ENCODE data around the gene ABCC6.

Gene ABCC6

GRCh38 chr16:16127469-16128116 lies 95.7 kb downstream of the ABCC6 start:
- no peaks in the 10 kb centered on the region for H3K79me2 ChIP-seq (ENCODE audit: insufficient read depth, low read length)
- no peaks in the 10 kb centered on the region for H4K20me1 ChIP-seq (ENCODE audit: insufficient read depth, low read length)
- DNase-seq (peak; percentile 74), ATAC-seq (ENCODE audit: insufficient read depth, low read depth) (peak; percentile 81)
- no peaks in the 10 kb centered on the region for H3K4me1 ChIP-seq (ENCODE audit: insufficient read depth, low read length)
- H3K4me3 ChIP-seq (ENCODE audit: low read depth in 1 of 2, low read length in 2 of 2), result no peak overlapping the region
- H3K9ac ChIP-seq (ENCODE audit: low read depth, low read length), result no peak overlapping the region
- TF ChIP-seq CTCF (IDR thresholded peaks at IDR 0.05; ENCODE audit: borderline replicate concordance, extremely low read depth, low read length, poor library complexity, severe bottlenecking), result peak; percentile 86
- no peak for TF ChIP-seq EZH2 (IDR thresholded peaks at IDR 0.05; ENCODE audit: borderline replicate concordance, low read depth, low read length, severe bottlenecking)
- H3K27ac ChIP-seq (ENCODE audit: low read length), result no peak overlapping the region
- peaks cover 8% of the 10 kb centered on the region for H3K9me3 ChIP-seq (ENCODE audit: insufficient read depth, low read length, severe bottlenecking)
- no peaks in the 10 kb centered on the region for H3K27me3 ChIP-seq (ENCODE audit: insufficient read depth, low read length, poor library complexity)
- no peak overlapping the region for H2AFZ ChIP-seq (ENCODE audit: low read depth, low read length)
- no peak overlapping the region for H3K4me2 ChIP-seq (ENCODE audit: insufficient read depth, low read length)
- peaks cover 82% of the 10 kb centered on the region for H3K36me3 ChIP-seq (ENCODE audit: insufficient read depth, low read length)

GRCh38 chr16:16126896-16127295 lies 96.4 kb downstream of the ABCC6 start:
- Histone ChIP-seq H2AFZ (ENCODE audit: low read depth, low read length) (no peak overlapping the region), H3K27ac (ENCODE audit: low read length) (no peak overlapping the region), H3K27me3 (ENCODE audit: insufficient read depth, low read length, poor library complexity) (no peaks in the 10 kb centered on the region), H3K79me2 (ENCODE audit: insufficient read depth, low read length) (no peaks in the 10 kb centered on the region), H3K36me3 (ENCODE audit: insufficient read depth, low read length) (peaks cover 83% of the 10 kb centered on the region), H3K9me3 (ENCODE audit: insufficient read depth, low read length, severe bottlenecking) (peaks cover 8% of the 10 kb centered on the region), H3K4me1 (ENCODE audit: insufficient read depth, low read length) (no peaks in the 10 kb centered on the region), H4K20me1 (ENCODE audit: insufficient read depth, low read length) (no peaks in the 10 kb centered on the region), H3K9ac (ENCODE audit: low read depth, low read length) (no peak overlapping the region), H3K4me2 (ENCODE audit: insufficient read depth, low read length) (no peak overlapping the region), H3K4me3 (ENCODE audit: low read depth in 1 of 2, low read length in 2 of 2) (no peak overlapping the region)
- ATAC-seq (ENCODE audit: insufficient read depth, low read depth) (no peak), DNase-seq (no peak)
- TF ChIP-seq CTCF (IDR thresholded peaks at IDR 0.05; ENCODE audit: borderline replicate concordance, extremely low read depth, low read length, poor library complexity, severe bottlenecking), result no peak
- TF ChIP-seq EZH2 (IDR thresholded peaks at IDR 0.05; ENCODE audit: borderline replicate concordance, low read depth, low read length, severe bottlenecking), result no peak

- H3K27me3 ChIP-seq (ENCODE audit: insufficient read depth, low read length, poor library complexity), result no peaks in the 10 kb centered on the region
- H3K36me3 ChIP-seq (ENCODE audit: insufficient read depth, low read length), result peaks cover 90% of the 10 kb centered on the region
- H3K79me2 ChIP-seq (ENCODE audit: insufficient read depth, low read length), result no peaks in the 10 kb centered on the region
- no peak overlapping the region for H3K4me2 ChIP-seq (ENCODE audit: insufficient read depth, low read length)
- no peaks in the 10 kb centered on the region for H4K20me1 ChIP-seq (ENCODE audit: insufficient read depth, low read length)
- DNase-seq (no peak), ATAC-seq (ENCODE audit: insufficient read depth, low read depth) (no peak)
- H3K4me1 ChIP-seq (ENCODE audit: insufficient read depth, low read length), result no peaks in the 10 kb centered on the region
- H3K4me3 ChIP-seq (ENCODE audit: low read depth in 1 of 2, low read length in 2 of 2), result no peak overlapping the region
- peaks cover 8% of the 10 kb centered on the region for H3K9me3 ChIP-seq (ENCODE audit: insufficient read depth, low read length, severe bottlenecking)
- no peak overlapping the region for H3K27ac ChIP-seq (ENCODE audit: low read length)
- no peak for TF ChIP-seq CTCF (IDR thresholded peaks at IDR 0.05; ENCODE audit: borderline replicate concordance, extremely low read depth, low read length, poor library complexity, severe bottlenecking)
- TF ChIP-seq EZH2 (IDR thresholded peaks at IDR 0.05; ENCODE audit: borderline replicate concordance, low read depth, low read length, severe bottlenecking), result no peak
- no peak overlapping the region for H2AFZ ChIP-seq (ENCODE audit: low read depth, low read length)
- H3K9ac ChIP-seq (ENCODE audit: low read depth, low read length), result no peak overlapping the region
Observed at GRCh38 chr16:16124974-16125373, 98.3 kb downstream of the ABCC6 start.
